HEK293T (cell line): Measurements from ENCODE around the gene TTC29.

Experiments used
- ARNT ChIP-seq: fragments of 450-650 bp; IDR thresholded peaks from 2 replicates; pipeline ENCODE4 v1.6.1; 2017; ENCODE audit warnings: mild to moderate bottlenecking
- BHLHE40 ChIP-seq: fragments of 450-650 bp; IDR thresholded peaks from 2 replicates; pipeline ENCODE4 v1.6.1; 2016; ENCODE audit warnings: mild to moderate bottlenecking, moderate library complexity, borderline replicate concordance
- FOXM1 ChIP-seq: fragments of 450-650 bp; IDR thresholded peaks from 2 replicates; pipeline ENCODE4 v1.6.1; 2017; ENCODE audit warnings: mild to moderate bottlenecking, borderline replicate concordance
- LEF1 ChIP-seq: fragments of 450-650 bp; IDR thresholded peaks from 2 replicates; pipeline ENCODE4 v1.6.1; 2017; ENCODE audit warnings: mild to moderate bottlenecking, borderline replicate concordance

GRCh38 chr4:146852360-146852759, 93.3 kb downstream of the TTC29 start:
- TF ChIP-seq ARNT, result no peak
- TF ChIP-seq BHLHE40, result no peak
- TF ChIP-seq LEF1, result no peak
- TF ChIP-seq FOXM1, result no peak
